Measurements from ENCODE around the gene TMEM263.

DNA sequence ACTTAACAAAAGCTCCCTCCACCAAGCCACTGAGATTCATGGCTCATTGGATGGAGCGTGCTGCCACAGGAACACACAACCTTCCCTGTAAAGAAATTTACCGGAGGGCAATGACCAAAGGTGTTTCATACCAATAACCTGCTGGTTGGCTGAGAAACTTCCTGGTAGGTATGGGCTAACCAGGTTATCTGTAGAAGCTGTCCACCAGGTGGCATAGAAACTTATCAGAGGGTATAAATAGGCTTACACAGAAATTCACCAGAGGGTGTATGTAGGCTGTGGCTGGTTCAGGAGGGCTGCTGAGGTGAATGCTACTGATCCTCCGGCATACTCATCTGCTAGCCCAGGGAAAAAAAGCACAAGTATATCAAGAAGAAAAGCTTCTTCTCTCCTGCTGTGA lies 58.3 kb downstream of the TMEM263 start:
- peak; percentile 56 for TF ChIP-seq CTCF (IDR thresholded peaks at IDR 0.05)
- TF ChIP-seq ZFX (IDR thresholded peaks at IDR 0.05; ENCODE audit: borderline replicate concordance): no peak
